Calu3 (cell line): ENCODE results near the gene LPIN1. TPM values are rescaled to one million over a fixed set of nuclear protein-coding genes. Genes with fewer than 3 reads are reported as not detected.
"Not testable (repeated sequence)": the region's sequence is repeated elsewhere in the genome, so short reads cannot be mapped to it uniquely, and the experiment has no call there.

Experiments used
- BruUV-seq: library from RNA; stranded (reverse); fragments of 400-500 nt; replicated peaks from 2 replicates; lab custom pipeline; 2021; lab: Mats Ljungman, UMichigan
- CTCF ChIA-PET: fragments of 300-600 bp; sonication (Branson Sonifier 250); formaldehyde crosslinking; loops from one replicate; lab custom pipeline; 2022; ENCODE audit warnings: antibody characterized with exemption; lab: Charles Lee
- DNase-seq: peaks from one replicate; pipeline ENCODE4 v3.0.0; 2022
- H3K27ac Mint-ChIP-seq: one replicate; pipeline ENCODE4 v1.8.0; 2022; ENCODE audit warnings: mixed read lengths; ENCODE audit not compliant: unreplicated experiment
- H3K27me3 Mint-ChIP-seq: one replicate; pipeline ENCODE4 v1.8.0; 2022; ENCODE audit warnings: mixed read lengths; ENCODE audit not compliant: unreplicated experiment
- H3K36me3 Mint-ChIP-seq: one replicate; pipeline ENCODE4 v1.8.0; 2022; ENCODE audit warnings: mild to moderate bottlenecking, moderate library complexity, mixed read lengths; ENCODE audit not compliant: insufficient read depth, unreplicated experiment
- H3K4me1 Mint-ChIP-seq: one replicate; pipeline ENCODE4 v1.8.0; 2022; ENCODE audit warnings: mild to moderate bottlenecking, low read depth, mixed read lengths; ENCODE audit not compliant: unreplicated experiment
- H3K4me3 Mint-ChIP-seq: one replicate; pipeline ENCODE4 v1.8.0; 2022; ENCODE audit warnings: mild to moderate bottlenecking, low read depth, moderate library complexity, mixed read lengths; ENCODE audit not compliant: unreplicated experiment
- H3K9me3 Mint-ChIP-seq: one replicate; pipeline ENCODE4 v1.8.0; 2022; ENCODE audit warnings: low read depth, mixed read lengths; ENCODE audit not compliant: unreplicated experiment
- intact Hi-C: fragments of 100-400 bp; cut with micrococcal nuclease; formaldehyde crosslinking; loops from one replicate; pipeline ENCODE4 v1.10.0; 2022; ENCODE audit not compliant: unreplicated experiment
- total RNA-seq: library from RNA; stranded (reverse); gene quantifications from 2 replicates; pipeline ENCODE4 v1.2.3, GENCODE V29; 2022
- TF ChIP-seq, protein P1 (sequence below): fragments of 200-600 bp; IDR thresholded peaks from one replicate; pipeline ENCODE4 v1.8.0; 2022; ENCODE audit warnings: antibody characterized with exemption; ENCODE audit not compliant: unreplicated experiment

The LPIN1 gene
- total RNA-seq, 1 experiment from 2014 or later = 53.5 TPM

DNA sequence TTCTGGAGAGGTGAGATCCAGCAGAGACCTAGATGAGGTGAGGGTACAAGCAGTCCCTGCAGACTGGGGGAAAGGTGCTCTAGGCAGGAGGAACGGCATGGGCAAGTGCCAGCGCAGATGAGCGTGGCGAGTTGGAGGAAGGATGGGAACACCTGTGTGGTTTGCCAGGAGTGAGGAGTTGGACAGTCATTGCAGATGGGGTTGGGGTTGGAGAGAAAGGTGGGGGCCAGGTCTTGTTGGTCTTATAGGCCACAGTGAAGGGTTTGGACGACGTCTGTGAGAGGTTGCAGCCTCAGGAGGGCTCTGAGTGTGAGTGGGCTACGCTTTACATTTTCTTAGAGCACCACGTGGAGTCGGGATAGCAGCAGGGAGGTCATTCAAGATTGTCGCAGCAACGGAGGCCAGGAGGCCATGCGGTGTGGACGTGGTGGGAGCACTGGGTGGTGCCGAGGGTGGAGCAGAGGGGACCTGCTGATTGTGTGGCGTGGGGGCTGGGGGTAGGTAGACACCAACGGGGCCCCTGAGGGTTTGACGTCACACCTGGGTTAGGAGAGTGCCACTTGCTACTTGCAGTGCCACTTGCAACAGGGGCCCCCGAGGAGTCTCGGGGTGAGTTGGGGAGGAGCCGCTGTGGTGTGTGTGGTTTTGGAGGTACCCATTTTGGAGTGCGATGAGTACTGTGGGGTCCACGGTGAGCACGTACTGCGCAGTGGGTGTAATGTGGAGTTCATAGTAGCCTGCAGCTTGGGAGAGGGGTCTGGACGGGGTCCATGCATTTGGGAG is 66.2 kb downstream of the LPIN1 start:
- TF ChIP-seq, protein P1, sequence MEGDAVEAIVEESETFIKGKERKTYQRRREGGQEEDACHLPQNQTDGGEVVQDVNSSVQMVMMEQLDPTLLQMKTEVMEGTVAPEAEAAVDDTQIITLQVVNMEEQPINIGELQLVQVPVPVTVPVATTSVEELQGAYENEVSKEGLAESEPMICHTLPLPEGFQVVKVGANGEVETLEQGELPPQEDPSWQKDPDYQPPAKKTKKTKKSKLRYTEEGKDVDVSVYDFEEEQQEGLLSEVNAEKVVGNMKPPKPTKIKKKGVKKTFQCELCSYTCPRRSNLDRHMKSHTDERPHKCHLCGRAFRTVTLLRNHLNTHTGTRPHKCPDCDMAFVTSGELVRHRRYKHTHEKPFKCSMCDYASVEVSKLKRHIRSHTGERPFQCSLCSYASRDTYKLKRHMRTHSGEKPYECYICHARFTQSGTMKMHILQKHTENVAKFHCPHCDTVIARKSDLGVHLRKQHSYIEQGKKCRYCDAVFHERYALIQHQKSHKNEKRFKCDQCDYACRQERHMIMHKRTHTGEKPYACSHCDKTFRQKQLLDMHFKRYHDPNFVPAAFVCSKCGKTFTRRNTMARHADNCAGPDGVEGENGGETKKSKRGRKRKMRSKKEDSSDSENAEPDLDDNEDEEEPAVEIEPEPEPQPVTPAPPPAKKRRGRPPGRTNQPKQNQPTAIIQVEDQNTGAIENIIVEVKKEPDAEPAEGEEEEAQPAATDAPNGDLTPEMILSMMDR = no peak
- Mint-ChIP-seq H3K27me3 (no peaks in the 10 kb centered on the region), H3K36me3 (peaks cover 17% of the 10 kb centered on the region), H3K4me1 (no peaks in the 10 kb centered on the region), H3K4me3 (no peak overlapping the region), H3K9me3 (no peaks in the 10 kb centered on the region), H3K27ac (no peak overlapping the region)
- BruUV-seq = no TSS peak
- CTCF ChIA-PET = no interaction called here
- intact Hi-C loops = no loop called here
- no peak for DNase-seq

DNA sequence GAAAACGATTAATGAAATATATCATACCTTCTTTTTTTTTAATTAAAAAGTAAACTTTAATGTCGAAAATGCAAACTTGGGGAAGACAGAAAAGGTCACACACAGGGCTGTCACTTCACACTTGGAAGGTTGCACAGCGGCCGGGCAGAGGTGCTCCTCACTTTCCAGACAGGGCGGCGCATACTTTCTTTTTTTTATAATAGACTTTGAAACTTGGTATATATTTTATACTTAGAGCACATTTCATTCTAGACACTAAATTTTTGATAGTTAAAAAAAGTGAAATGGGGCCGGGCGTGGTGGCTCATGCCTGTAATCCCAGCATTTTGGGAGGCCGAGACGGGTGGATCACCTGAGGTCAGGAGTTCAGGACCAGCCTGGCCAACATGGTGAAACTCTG is 66.9 kb downstream of the LPIN1 start:
- peaks cover 11% of the 10 kb centered on the region for H3K36me3 Mint-ChIP-seq
- intact Hi-C loops, H3K27me3 Mint-ChIP-seq, H3K4me1 Mint-ChIP-seq, BruUV-seq, H3K27ac Mint-ChIP-seq, H3K4me3 Mint-ChIP-seq, DNase-seq, H3K9me3 Mint-ChIP-seq, CTCF ChIA-PET: not testable (repeated sequence)

DNA sequence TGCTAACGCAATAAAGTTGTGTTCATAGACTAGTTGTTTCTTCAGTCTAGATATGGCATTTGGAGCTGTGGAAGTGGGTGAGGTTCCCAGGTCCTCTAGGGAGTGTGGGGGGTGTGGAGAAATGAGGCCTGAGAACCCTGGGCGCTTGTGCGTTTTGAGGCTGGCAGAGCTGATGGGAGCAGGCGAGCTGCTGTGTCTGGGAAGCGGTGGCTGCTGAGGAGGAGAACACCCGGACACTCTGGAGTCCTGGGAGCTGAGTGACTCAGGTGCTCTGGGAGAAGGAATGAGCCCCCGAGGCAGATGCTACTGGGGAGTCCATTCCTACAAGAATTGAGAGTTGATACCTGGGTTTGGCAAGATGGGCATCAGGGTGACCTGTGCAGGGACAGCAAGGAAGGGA is 67.5 kb downstream of the LPIN1 start:
- no peak overlapping the region for H3K4me3 Mint-ChIP-seq
- DNase-seq = no peak
- H3K27ac Mint-ChIP-seq = no peak overlapping the region
- H3K9me3 Mint-ChIP-seq = no peaks in the 10 kb centered on the region
- TF ChIP-seq, protein P1 = no peak
- no TSS peak for BruUV-seq
- peaks cover 11% of the 10 kb centered on the region for H3K36me3 Mint-ChIP-seq
- H3K27me3 Mint-ChIP-seq = no peaks in the 10 kb centered on the region
- CTCF ChIA-PET = no interaction called here
- H3K4me1 Mint-ChIP-seq = no peaks in the 10 kb centered on the region
- intact Hi-C loops = no loop called here

DNA sequence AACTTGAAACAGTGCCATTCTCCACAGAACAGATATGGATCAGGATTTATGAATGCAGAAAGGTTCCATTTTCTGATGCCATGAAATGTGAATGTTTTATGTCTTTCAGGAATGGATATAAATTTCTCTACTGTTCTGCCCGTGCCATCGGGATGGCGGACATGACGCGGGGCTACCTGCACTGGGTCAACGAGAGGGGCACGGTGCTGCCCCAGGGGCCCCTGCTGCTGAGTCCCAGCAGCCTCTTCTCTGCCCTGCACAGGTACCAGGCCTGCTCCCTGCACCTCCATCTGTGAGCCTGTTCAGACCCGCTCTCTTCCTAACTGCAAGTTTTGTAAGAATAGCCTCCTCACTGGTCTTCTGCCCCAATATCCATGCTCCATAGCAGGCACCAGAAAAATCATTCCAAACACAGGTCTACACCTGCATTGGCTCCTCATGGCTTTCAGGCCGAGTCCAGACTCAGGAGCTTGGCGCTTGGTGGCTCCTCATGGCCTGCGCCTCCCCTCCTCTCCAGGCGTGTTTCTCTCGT is 68.6 kb downstream of the LPIN1 start:
- H3K4me3 Mint-ChIP-seq = no peak overlapping the region
- BruUV-seq = no TSS peak
- no peak for DNase-seq
- intact Hi-C loops = no loop called here
- no peaks in the 10 kb centered on the region for H3K27me3 Mint-ChIP-seq
- H3K36me3 Mint-ChIP-seq = peaks cover 11% of the 10 kb centered on the region
- CTCF ChIA-PET = no interaction called here
- H3K9me3 Mint-ChIP-seq = no peaks in the 10 kb centered on the region
- no peak overlapping the region for H3K27ac Mint-ChIP-seq
- TF ChIP-seq, protein P1 = no peak
- H3K4me1 Mint-ChIP-seq = no peaks in the 10 kb centered on the region

DNA sequence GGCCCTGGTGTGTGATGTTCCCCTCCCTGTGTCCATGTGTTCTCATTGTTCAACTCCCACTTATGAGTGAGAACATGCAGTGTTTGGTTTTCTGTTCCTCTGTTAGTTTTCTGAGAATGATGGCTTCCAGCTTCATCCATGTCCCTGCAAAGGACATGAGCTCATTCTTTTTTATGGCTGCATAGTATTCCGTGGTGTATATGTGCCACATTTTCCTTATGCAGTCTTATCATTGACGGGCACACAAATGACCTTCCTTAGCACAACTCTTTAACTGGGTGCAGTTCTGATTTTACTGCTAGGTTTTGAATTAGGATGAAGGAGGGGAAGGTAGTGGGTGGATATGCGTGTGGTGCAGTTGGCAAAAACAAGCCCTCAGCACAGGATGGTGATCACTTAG is 70.5 kb downstream of the LPIN1 start:
- H3K4me1 Mint-ChIP-seq, H3K9me3 Mint-ChIP-seq, BruUV-seq, H3K27me3 Mint-ChIP-seq, H3K27ac Mint-ChIP-seq, DNase-seq, H3K4me3 Mint-ChIP-seq, CTCF ChIA-PET, intact Hi-C loops: not testable (repeated sequence)
- peaks cover 16% of the 10 kb centered on the region for H3K36me3 Mint-ChIP-seq
